ENCODE results near the gene BATF2. TPM values are rescaled to one million over a fixed set of nuclear protein-coding genes. Genes with fewer than 3 reads are reported as not detected.

The BATF2 gene
- total and polyA plus RNA-seq, 5 donors, result 1.3 to 3.5 (median 1.6) TPM

- no peak overlapping the region for H3K4me3 ChIP-seq (ENCODE audit: low read length)
- peaks cover 3% of the 10 kb centered on the region for H3K4me1 ChIP-seq (ENCODE audit: control insufficient read depth, insufficient read depth, low read length)
- no peaks in the 10 kb centered on the region for H3K9me3 ChIP-seq (ENCODE audit: control insufficient read depth, low read length)
- 31% methylated on average over 5 of the region's 5 CpGs for WGBS
- ATAC-seq, result no peak
- no peak overlapping the region for H3K27ac ChIP-seq (ENCODE audit: low read length)
- intact Hi-C loops (cut with DNase I), result no loop called here
- H3K27me3 ChIP-seq (ENCODE audit: control insufficient read depth, insufficient read depth), result no peaks in the 10 kb centered on the region
- DNase-seq, result no peak
Measured at GRCh38 chr11:64969209-64969608, 27.6 kb downstream of the BATF2 start.

GRCh38 chr11:64967375-64967774, 29.4 kb downstream of the BATF2 start:
- H3K4me3 ChIP-seq (ENCODE audit: low read length), result no peak overlapping the region
- no peaks in the 10 kb centered on the region for H3K27me3 ChIP-seq (ENCODE audit: control insufficient read depth, insufficient read depth)
- H3K27ac ChIP-seq (ENCODE audit: low read length), result no peak overlapping the region
- ATAC-seq, result no peak
- peaks cover 3% of the 10 kb centered on the region for H3K4me1 ChIP-seq (ENCODE audit: control insufficient read depth, insufficient read depth, low read length)
- no peak for DNase-seq
- no peaks in the 10 kb centered on the region for H3K9me3 ChIP-seq (ENCODE audit: control insufficient read depth, low read length)
- 92% methylated on average over 3 of the region's 3 CpGs for WGBS
- intact Hi-C loops (cut with DNase I), result no loop called here

- no peaks in the 10 kb centered on the region for H3K4me1 ChIP-seq (ENCODE audit: control insufficient read depth, insufficient read depth, low read length)
- no peaks in the 10 kb centered on the region for H3K9me3 ChIP-seq (ENCODE audit: control insufficient read depth, low read length)
- intact Hi-C loops (cut with DNase I), result no loop called here
- H3K4me3 ChIP-seq (ENCODE audit: low read length), result no peak overlapping the region
- no peaks in the 10 kb centered on the region for H3K27me3 ChIP-seq (ENCODE audit: control insufficient read depth, insufficient read depth)
- DNase-seq (no peak), ATAC-seq (no peak)
- 80% methylated on average over 5 of the region's 5 CpGs for WGBS
- no peak overlapping the region for H3K27ac ChIP-seq (ENCODE audit: low read length)
Measured at GRCh38 chr11:64963072-64963631, 33.6 kb downstream of the BATF2 start.

DNA sequence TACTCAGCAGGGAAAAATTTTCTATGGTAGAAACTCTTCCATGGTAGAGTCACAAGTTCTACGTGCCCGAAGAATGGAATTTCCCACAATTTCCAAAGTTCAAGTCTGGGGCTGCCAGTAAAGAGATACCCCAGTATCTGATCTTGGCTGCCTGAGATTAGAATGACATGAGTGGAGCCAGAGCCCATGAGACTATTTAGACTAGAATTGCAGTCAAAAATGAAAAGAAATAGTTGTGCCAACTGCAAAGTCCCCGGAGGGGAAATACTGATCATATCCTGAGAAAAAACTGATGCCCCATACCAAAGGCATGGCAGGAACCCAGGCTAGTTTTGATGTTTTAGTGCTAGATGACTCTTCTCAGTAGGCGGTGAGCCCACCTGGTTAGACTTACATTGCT, 36.1 kb downstream of the BATF2 start:
- ATAC-seq (peak; percentile 16 to 28), DNase-seq (no peak)
- H3K27me3 ChIP-seq (ENCODE audit: control insufficient read depth, insufficient read depth), result no peaks in the 10 kb centered on the region
- H3K27ac ChIP-seq (ENCODE audit: low read length), result no peak overlapping the region
- 41% methylated on average over 4 of the region's 4 CpGs for WGBS
- no peak overlapping the region for H3K4me3 ChIP-seq (ENCODE audit: low read length)
- H3K9me3 ChIP-seq (ENCODE audit: control insufficient read depth, low read length), result no peaks in the 10 kb centered on the region
- intact Hi-C loops (cut with DNase I), result no loop called here
- no peaks in the 10 kb centered on the region for H3K4me1 ChIP-seq (ENCODE audit: control insufficient read depth, insufficient read depth, low read length)

DNA sequence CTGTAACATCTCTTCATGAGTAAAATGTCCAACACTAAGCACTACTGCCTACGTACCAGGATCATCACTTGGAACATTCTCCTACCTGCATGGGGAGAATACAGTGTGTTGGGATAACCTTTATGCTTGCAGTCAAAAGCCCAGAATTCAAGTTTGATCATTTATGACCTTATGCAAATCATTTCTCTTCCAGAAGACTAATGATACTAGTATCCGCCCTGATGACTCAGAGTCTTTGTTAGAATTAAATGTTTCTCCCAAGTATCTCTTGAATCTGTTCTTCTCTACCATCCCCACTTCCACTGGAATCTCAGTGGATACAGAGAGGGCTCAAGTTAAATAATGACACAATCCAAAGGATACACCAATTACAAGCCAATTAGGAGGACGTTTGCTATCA, 37.3 kb downstream of the BATF2 start:
- Histone ChIP-seq H3K9me3 (ENCODE audit: control insufficient read depth, low read length) (no peaks in the 10 kb centered on the region), H3K4me3 (ENCODE audit: low read length) (no peak overlapping the region), H3K27ac (ENCODE audit: low read length) (no peak overlapping the region), H3K27me3 (ENCODE audit: control insufficient read depth, insufficient read depth) (no peaks in the 10 kb centered on the region), H3K4me1 (ENCODE audit: control insufficient read depth, insufficient read depth, low read length) (no peaks in the 10 kb centered on the region)
- ATAC-seq (no peak), DNase-seq (no peak)
- intact Hi-C loops (cut with DNase I), result no loop called here
- WGBS, result 66% methylated on average over 3 of the region's 3 CpGs

GRCh38 chr11:64954201-64954600, 42.6 kb downstream of the BATF2 start:
- no peak for DNase-seq
- intact Hi-C loops (cut with DNase I), result no loop called here
- ATAC-seq, result no peak
- Histone ChIP-seq H3K27ac (ENCODE audit: low read length) (no peak overlapping the region), H3K9me3 (ENCODE audit: control insufficient read depth, low read length) (no peaks in the 10 kb centered on the region), H3K4me1 (ENCODE audit: control insufficient read depth, insufficient read depth, low read length) (no peaks in the 10 kb centered on the region), H3K4me3 (ENCODE audit: low read length) (no peak overlapping the region), H3K27me3 (ENCODE audit: control insufficient read depth, insufficient read depth) (no peaks in the 10 kb centered on the region)
- WGBS, result 47% methylated on average over 5 of the region's 5 CpGs

DNA sequence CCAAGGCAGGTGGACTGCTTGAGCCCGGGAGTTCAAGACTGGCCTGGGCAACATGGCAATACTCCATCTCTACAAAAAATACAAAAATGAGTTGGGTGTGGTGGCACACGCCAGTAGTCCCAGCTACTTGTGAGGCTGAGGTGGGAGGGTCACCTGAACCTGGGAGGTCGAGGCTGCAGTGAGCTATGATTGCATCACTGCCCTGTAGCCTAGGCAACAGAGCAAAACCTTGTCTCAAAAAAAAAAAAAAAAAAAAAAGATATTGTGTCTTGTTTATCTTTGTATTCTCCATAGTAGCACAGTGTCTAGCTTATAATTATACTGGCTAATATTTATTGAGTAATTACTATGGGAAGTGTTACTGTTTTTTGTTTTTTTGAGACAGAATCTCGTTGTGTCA, 45.2 kb downstream of the BATF2 start:
- intact Hi-C loops (cut with DNase I), result no loop called here
- 75% methylated on average over 4 of the region's 4 CpGs for WGBS

GRCh38 chr11:64947208-64947814, 49.5 kb downstream of the BATF2 start:
- DNase-seq (no peak), ATAC-seq (peak; percentile 51 to 86)
- H3K4me3 ChIP-seq (ENCODE audit: low read length), result no peak overlapping the region
- 40% methylated on average over 5 of the region's 5 CpGs for WGBS
- no peaks in the 10 kb centered on the region for H3K9me3 ChIP-seq (ENCODE audit: control insufficient read depth, low read length)
- intact Hi-C loops (cut with DNase I), result no loop called here
- H3K27ac ChIP-seq (ENCODE audit: low read length), result no peak overlapping the region
- H3K27me3 ChIP-seq (ENCODE audit: control insufficient read depth, insufficient read depth), result no peaks in the 10 kb centered on the region
- H3K4me1 ChIP-seq (ENCODE audit: control insufficient read depth, insufficient read depth, low read length), result no peaks in the 10 kb centered on the region

More for the DNA sequence above, 45.2 kb downstream of the BATF2 start:
- Histone ChIP-seq H3K9me3 (ENCODE audit: control insufficient read depth, low read length) (no peaks in the 10 kb centered on the region), H3K27me3 (ENCODE audit: control insufficient read depth, insufficient read depth) (no peaks in the 10 kb centered on the region), H3K27ac (ENCODE audit: low read length) (no peak overlapping the region), H3K4me3 (ENCODE audit: low read length) (no peak overlapping the region), H3K4me1 (ENCODE audit: control insufficient read depth, insufficient read depth, low read length) (no peaks in the 10 kb centered on the region)
- DNase-seq (no peak), ATAC-seq (no peak)

Small RNA genes lying within 50 kb of the gene (microRNA-seq; reads per million reads assigned to microRNA genes)
- gene MIR6879, result 0.42 to 0.54 reads per million in 2 donors

Other genes with a start within 250 kb of the BATF2 start
- gene PYGM, start 237.0 kb downstream of the BATF2 start, total RNA-seq, result 10 to 100 TPM; 38.5 to 71.5 (median 57.9) TPM
- gene PYGM, start 237.0 kb downstream of the BATF2 start, polyA plus RNA-seq, result 50.2 TPM
- gene SF1, start 218.4 kb downstream of the BATF2 start, total RNA-seq, result 100 to 1,000 TPM; 188 to 203 (median 197) TPM
- gene SF1, start 218.4 kb downstream of the BATF2 start, polyA plus RNA-seq, result 72.8 TPM
- 10 to 100 TPM in 3 of 4 donors, 1 to 10 TPM in 1; 8.7 to 11.7 (median 11.0) TPM for gene MAP4K2, start 193.8 kb downstream of the BATF2 start, total RNA-seq
- 11.0 TPM for gene MAP4K2, start 193.8 kb downstream of the BATF2 start, polyA plus RNA-seq
- gene MEN1, start 186.4 kb downstream of the BATF2 start, total RNA-seq, result 10 to 100 TPM in 2 of 4 donors, 1 to 10 TPM in 2; 9.6 to 11.7 (median 10.1) TPM
- 10.1 TPM for gene MEN1, start 186.4 kb downstream of the BATF2 start, polyA plus RNA-seq
- gene CDC42BPG, start 152.3 kb downstream of the BATF2 start, total RNA-seq, result 1 to 10 TPM in 1 of 4 donors, under 1 TPM in 3; 0.39 to 2.3 (median 0.78) TPM
- gene CDC42BPG, start 152.3 kb downstream of the BATF2 start, polyA plus RNA-seq, result 0.36 TPM
- 10 to 100 TPM; 23.4 to 35.3 (median 31.4) TPM for gene EHD1, start 118.3 kb downstream of the BATF2 start, total RNA-seq
- gene EHD1, start 118.3 kb downstream of the BATF2 start, polyA plus RNA-seq, result 20.8 TPM
- gene ATG2A, start 79.8 kb downstream of the BATF2 start, total RNA-seq, result 10 to 100 TPM; 13.3 to 17.9 (median 15.3) TPM
- 13.6 TPM for gene ATG2A, start 79.8 kb downstream of the BATF2 start, polyA plus RNA-seq
- 10 to 100 TPM; 21.7 to 28.0 (median 24.6) TPM for gene PPP2R5B, start 72.3 kb downstream of the BATF2 start, total RNA-seq
- gene PPP2R5B, start 72.3 kb downstream of the BATF2 start, polyA plus RNA-seq, result 28.9 TPM
- gene GPHA2, start 61.1 kb downstream of the BATF2 start, total RNA-seq, result not detected
- gene GPHA2, start 61.1 kb downstream of the BATF2 start, polyA plus RNA-seq, result not detected
- not detected for gene MAJIN, start 24.9 kb downstream of the BATF2 start, total RNA-seq
- not detected for gene MAJIN, start 24.9 kb downstream of the BATF2 start, polyA plus RNA-seq
- gene ARL2, start 17.2 kb upstream of the BATF2 start, total RNA-seq, result 100 to 1,000 TPM; 117 to 144 (median 130) TPM
- gene ARL2, start 17.2 kb upstream of the BATF2 start, polyA plus RNA-seq, result 179 TPM
- 10 to 100 TPM; 14.3 to 25.2 (median 19.9) TPM for gene SNX15, start 30.5 kb upstream of the BATF2 start, total RNA-seq
- gene SNX15, start 30.5 kb upstream of the BATF2 start, polyA plus RNA-seq, result 16.7 TPM
- 1 to 10 TPM; 4.2 to 7.7 (median 6.4) TPM for gene SAC3D1, start 44.2 kb upstream of the BATF2 start, total RNA-seq
- gene SAC3D1, start 44.2 kb upstream of the BATF2 start, polyA plus RNA-seq, result 6.4 TPM
- gene NAALADL1, start 61.6 kb upstream of the BATF2 start, total RNA-seq, result 1 to 10 TPM; 8.1 to 9.8 (median 8.8) TPM
- 7.1 TPM for gene NAALADL1, start 61.6 kb upstream of the BATF2 start, polyA plus RNA-seq
- gene CDCA5, start 87.1 kb upstream of the BATF2 start, total RNA-seq, result 1 to 10 TPM in 2 of 4 donors, under 1 TPM in 2; 0.22 to 1.6 (median 1.3) TPM
- gene CDCA5, start 87.1 kb upstream of the BATF2 start, polyA plus RNA-seq, result 0.50 TPM
- 10 to 100 TPM; 25.6 to 27.3 (median 26.3) TPM for gene ZFPL1, start 87.3 kb upstream of the BATF2 start, total RNA-seq
- gene ZFPL1, start 87.3 kb upstream of the BATF2 start, polyA plus RNA-seq, result 32.6 TPM
- gene VPS51, start 99.2 kb upstream of the BATF2 start, total RNA-seq, result 10 to 100 TPM; 68.0 to 80.9 (median 79.1) TPM
- gene VPS51, start 99.2 kb upstream of the BATF2 start, polyA plus RNA-seq, result 67.1 TPM
- 10 to 100 TPM; 45.7 to 91.5 (median 52.3) TPM for gene TM7SF2, start 114.9 kb upstream of the BATF2 start, total RNA-seq
- 63.5 TPM for gene TM7SF2, start 114.9 kb upstream of the BATF2 start, polyA plus RNA-seq
- gene ZNHIT2, start 120.7 kb upstream of the BATF2 start, total RNA-seq, result 1 to 10 TPM; 6.4 to 9.2 (median 7.8) TPM
- gene ZNHIT2, start 120.7 kb upstream of the BATF2 start, polyA plus RNA-seq, result 11.6 TPM
- 100 to 1,000 TPM; 658 to 797 (median 721) TPM for gene FAU, start 125.2 kb upstream of the BATF2 start, total RNA-seq
- 686 TPM for gene FAU, start 125.2 kb upstream of the BATF2 start, polyA plus RNA-seq
- gene MRPL49, start 125.3 kb upstream of the BATF2 start, total RNA-seq, result 10 to 100 TPM; 31.1 to 37.7 (median 34.1) TPM
- 24.8 TPM for gene MRPL49, start 125.3 kb upstream of the BATF2 start, polyA plus RNA-seq
- gene SYVN1, start 137.5 kb upstream of the BATF2 start, total RNA-seq, result 10 to 100 TPM; 28.5 to 40.7 (median 32.8) TPM
- gene SYVN1, start 137.5 kb upstream of the BATF2 start, polyA plus RNA-seq, result 17.4 TPM
- gene SPDYC, start 173.3 kb upstream of the BATF2 start, total RNA-seq, result not detected
- not detected for gene SPDYC, start 173.3 kb upstream of the BATF2 start, polyA plus RNA-seq
- 100 to 1,000 TPM in 2 of 4 donors, 10 to 100 TPM in 2; 95.7 to 102 (median 98.8) TPM for gene CAPN1, start 185.0 kb upstream of the BATF2 start, total RNA-seq
- gene CAPN1, start 185.0 kb upstream of the BATF2 start, polyA plus RNA-seq, result 74.4 TPM

All from right cardiac atrium (tissue), 5 donors.